Stimulated activated CD4-positive, alpha-beta T cell treated with anti-CD3 and anti-CD28 coated beads, Interleukin-2, amount 100 ng/mL, for 48 hours (primary cell): ENCODE results near the gene CELF4.

Source experiments
- DNase-seq, 2 donors: peaks; one replicate each; pipeline ENCODE4 v3.0.0-alpha.2; 2020

The CELF4 gene

DNA sequence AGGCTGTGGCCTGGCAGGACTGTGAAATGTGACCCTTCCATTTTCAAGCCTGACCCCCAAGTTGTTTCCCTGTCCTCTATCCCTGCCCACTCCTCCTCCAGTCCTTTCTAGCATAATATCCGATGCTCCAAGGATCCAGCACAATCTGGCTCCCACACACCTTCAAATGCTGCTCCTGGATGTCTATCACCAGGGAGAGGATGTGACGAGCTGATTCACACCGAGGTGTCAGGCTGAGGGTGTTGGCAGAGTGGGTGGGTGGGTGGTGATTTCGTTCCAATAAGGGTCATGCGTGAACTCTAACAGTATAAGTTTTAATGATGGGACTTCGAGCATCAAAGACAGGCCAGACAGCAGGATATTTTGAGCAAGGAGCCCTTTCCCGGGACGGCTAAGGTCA is 107.8 kb downstream of the CELF4 start:
- DNase-seq, result no peak

DNA sequence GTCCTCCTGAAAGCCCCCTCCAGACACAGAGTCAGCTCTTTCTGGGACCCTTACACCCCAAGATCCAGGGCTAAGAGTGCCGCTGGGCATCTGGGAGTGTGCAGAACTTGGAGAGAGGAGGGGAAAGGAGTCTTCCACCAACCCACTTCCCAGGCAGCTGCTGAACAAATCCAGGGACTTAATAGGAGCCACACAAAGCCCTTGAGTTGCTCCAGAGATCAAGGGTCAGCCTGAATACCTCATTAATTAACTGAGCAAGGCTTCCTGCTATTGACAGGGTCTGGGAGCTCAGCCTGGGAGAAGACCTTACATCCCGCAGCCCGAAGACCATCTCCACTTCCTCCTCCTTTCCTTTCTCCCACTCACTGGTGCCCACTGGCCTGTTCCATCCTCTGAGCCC is 108.3 kb downstream of the CELF4 start:
- no peak for DNase-seq

DNA sequence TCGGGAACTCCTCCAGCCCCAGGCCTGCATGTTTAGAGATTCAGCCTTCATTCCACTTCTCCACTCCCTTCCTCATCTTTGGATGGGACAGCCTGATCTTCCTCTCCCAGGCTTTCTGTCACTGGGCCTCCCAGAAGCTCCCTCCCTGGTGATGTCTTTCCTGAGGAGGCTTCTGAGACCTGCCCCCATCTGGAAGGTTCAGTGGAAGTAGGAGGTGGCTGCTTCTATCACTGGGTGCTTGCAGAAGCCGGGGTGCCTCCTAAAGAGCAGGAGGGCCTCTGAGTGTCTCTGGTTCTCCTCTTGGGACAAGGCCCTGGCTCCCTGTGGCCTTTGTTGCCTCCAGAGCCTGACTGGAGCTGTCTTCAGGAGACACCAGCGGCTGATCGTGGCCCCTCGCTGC is 108.7 kb downstream of the CELF4 start:
- DNase-seq, result no peak

GRCh38 chr18:37456395-37456794 is 109.2 kb downstream of the CELF4 start:
- DNase-seq, result no peak

- DNase-seq, result no peak
Measured at GRCh38 chr18:37453752-37454151, 111.8 kb downstream of the CELF4 start.

GRCh38 chr18:37452682-37453385 is 112.8 kb downstream of the CELF4 start:
- no peak for DNase-seq

GRCh38 chr18:37452015-37452414 is 113.6 kb downstream of the CELF4 start:
- no peak for DNase-seq

- DNase-seq, result no peak
Measured at GRCh38 chr18:37451239-37451825, 114.3 kb downstream of the CELF4 start.

DNA sequence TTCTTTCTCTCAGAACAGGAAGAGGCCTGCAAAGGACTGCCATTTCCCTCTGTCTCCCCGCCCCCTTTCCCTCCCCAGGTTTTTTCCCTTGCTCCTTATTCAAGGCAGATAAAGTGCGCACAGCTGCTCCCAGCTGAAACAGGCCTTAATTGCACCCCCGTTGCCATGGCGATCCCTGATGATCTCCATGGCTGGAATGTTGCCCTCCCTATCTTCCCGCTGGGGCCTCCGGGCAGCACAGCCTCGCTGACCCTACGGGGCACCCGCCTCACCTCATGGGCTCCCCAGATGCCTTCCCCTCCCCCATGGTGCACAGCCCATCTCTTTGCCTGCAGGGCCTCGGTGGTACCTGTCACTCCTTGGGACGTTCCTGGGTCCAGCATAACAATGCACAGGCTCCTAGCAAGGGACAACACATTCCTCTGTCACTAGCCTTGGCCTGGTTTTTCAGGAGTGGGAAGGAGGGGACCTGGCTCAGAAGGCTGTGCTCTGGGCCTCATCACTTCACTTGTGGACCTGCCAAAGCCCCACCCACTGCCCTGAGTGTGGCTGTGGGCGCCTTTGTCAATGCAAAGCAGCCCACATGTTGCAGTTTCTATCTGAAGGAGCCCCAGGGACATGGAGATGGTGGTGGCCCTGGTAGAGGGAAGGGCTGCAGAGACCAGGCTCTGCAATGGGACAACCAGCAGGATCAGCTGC is 115.0 kb downstream of the CELF4 start:
- no peak for DNase-seq

GRCh38 chr18:37449618-37450017 is 116.0 kb downstream of the CELF4 start:
- no peak for DNase-seq

- DNase-seq, result no peak
Measured at GRCh38 chr18:37448946-37449345, 116.7 kb downstream of the CELF4 start.

DNA sequence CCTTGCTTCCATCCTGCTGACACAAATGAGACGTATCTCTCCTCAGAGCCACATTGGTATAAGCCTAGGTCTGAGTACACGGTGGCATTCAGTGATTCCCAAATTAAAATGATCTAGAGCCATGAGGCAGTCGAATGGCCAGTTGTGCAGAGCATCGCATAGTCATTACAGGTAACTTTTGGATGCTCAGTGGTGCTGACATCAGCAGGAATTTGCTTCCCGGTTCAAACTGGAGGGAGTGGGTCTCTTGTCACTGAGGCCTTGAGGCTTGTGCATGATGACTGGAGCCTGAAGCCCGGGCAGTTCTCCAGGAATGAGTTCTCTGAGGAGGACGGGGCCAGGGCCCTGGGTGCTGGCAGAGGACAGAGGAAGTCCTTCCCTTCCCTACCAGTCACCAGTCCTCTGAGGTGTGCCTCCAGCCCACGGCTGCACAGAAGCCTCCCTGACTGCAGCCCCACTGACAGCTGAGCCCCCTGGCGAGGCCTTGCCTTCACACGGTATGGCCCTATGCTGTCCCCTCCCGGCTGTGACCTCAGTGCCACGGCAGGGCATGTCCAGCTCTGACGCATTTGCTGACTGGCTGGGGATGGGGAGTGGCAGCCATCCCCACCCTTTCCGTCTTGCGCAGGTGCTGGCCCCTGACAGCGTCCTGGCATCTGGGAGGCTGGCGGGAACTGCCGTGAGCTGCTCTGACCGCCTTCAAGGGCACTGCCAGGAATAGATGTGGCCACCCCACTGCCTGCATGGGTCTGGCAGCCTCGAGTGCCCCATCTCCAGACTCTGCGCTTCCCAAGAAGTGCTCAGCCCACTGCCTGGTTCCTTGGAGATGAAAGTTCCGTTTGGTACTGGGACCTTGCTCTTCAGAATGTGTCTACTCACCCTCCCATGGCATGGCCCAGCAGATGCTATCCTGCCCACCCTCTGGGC is 117.4 kb downstream of the CELF4 start:
- DNase-seq, result no peak

DNA sequence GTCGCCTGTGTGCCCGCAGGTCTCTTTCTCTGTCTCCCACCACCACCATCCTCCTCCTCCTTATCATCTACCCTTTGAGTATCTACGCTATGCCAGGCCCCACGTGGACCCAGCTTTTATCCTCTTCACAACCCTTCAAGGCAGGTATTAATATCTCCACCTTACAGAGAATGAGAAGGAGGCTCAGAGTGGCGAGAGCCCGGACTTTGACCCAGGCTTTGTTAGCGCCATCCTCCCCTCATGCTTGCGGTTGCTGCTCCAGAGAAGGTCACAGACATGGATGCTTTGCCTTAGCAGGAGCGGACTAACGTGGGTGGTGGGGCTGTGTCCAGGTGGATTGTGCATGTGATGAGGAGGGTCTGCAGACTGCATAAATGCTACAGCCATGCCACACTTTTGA is 119.8 kb downstream of the CELF4 start:
- DNase-seq, result no peak

- DNase-seq, result no peak
Measured at GRCh38 chr18:37445368-37445767, 120.2 kb downstream of the CELF4 start.

DNA sequence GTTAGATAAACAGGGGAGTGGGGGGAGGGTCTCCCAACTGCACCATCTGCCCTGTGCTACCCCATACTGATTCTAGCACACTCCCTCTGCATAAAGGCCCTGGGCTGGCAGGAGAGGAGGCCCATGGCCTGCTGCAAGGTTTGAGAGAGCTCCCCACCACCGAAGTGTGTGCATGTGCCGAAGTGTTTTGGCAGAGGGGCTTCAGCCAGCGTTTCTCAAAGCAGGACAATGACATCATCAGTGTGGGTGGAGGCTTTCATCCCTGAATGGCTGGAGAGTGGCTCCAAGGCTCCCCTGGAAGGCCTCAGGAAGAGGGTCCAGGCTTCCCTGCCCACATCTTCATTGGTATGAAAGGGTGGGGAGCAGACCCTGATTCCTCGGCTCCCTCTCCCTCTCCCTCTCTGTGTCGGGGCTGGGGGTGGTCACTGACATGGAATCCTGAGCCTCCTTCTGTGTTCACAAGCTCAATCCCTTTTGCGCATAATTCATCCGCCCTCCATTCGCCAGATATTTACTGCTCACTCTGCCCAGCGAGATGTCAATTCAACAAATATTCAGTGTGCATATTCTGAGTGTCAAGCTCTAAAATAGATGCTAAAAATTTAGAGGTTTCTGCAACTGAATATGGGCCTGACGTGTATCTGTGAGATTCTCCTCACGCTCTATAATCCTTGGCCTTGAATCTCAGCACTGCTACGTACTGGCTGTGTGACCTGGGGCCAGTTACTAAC is 122.1 kb downstream of the CELF4 start:
- DNase-seq, result no peak

GRCh38 chr18:37442477-37442876 is 123.1 kb downstream of the CELF4 start:
- DNase-seq, result no peak

DNA sequence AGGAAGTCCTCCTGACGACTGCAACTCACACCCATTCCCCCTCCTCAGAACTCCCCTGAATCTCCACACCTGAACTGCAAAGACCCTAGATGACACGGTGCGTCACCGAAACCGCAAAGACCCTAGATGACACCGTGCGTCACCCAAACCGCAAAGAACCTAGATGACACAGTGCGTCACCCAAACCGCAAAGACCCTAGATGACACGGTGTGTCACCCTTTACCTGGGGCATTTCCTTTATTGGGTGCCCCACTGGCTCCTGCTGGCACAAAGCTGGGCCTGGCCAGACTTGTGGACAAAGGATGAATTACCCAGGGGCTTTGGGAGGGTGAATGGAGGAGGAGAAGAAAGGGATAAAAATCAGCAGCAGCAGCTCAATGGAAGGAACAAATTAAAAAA is 123.8 kb downstream of the CELF4 start:
- DNase-seq, result no peak

- no peak for DNase-seq
Measured at GRCh38 chr18:37440206-37440605, 125.4 kb downstream of the CELF4 start.

GRCh38 chr18:37438417-37439180 is 127.0 kb downstream of the CELF4 start:
- no peak for DNase-seq

DNA sequence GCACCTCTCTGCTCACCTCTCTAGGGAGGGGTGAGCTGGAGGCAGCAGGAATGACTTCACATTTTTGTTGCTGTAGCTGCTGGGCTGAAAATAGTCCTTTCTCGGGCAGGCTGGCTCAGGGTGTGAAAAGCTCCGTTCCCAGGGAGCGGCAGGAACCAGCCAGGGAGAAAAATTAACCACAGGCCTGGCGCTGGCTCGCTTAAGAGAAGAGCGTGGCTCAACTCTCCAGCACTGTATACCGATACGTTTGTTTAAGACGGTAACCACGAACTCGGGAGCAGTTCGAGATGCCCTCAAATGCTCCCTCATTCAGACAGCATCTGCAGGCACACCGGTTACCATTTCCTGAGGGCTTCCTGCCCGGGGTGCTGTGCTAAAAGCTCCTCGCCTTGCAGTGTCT is 129.6 kb downstream of the CELF4 start:
- no peak for DNase-seq

GRCh38 chr18:37435150-37435867 is 130.3 kb downstream of the CELF4 start:
- DNase-seq, result no peak
